Fibroblast of mammary gland (primary cell): ENCODE measurements around the gene NDUFA6.

ENCODE experiments used
- DNase-seq: peaks from one replicate; pipeline ENCODE4 v3.0.0-alpha.2; 2010; ENCODE audit warnings: low read depth
- H3K4me3 ChIP-seq: 2 replicates; pipeline ENCODE4 v1.5.1; 2011; ENCODE audit warnings: low read depth, mild to moderate bottlenecking, low read length, moderate library complexity; ENCODE audit not compliant: control insufficient read depth
- TF ChIP-seq, protein P1 (sequence below): conservative IDR thresholded peaks from 2 replicates; pipeline ENCODE4 v1.5.1; 2011; ENCODE audit warnings: low read depth, low read length, inconsistent platforms; ENCODE audit not compliant: control insufficient read depth, insufficient read depth

NDUFA6 gene

DNA sequence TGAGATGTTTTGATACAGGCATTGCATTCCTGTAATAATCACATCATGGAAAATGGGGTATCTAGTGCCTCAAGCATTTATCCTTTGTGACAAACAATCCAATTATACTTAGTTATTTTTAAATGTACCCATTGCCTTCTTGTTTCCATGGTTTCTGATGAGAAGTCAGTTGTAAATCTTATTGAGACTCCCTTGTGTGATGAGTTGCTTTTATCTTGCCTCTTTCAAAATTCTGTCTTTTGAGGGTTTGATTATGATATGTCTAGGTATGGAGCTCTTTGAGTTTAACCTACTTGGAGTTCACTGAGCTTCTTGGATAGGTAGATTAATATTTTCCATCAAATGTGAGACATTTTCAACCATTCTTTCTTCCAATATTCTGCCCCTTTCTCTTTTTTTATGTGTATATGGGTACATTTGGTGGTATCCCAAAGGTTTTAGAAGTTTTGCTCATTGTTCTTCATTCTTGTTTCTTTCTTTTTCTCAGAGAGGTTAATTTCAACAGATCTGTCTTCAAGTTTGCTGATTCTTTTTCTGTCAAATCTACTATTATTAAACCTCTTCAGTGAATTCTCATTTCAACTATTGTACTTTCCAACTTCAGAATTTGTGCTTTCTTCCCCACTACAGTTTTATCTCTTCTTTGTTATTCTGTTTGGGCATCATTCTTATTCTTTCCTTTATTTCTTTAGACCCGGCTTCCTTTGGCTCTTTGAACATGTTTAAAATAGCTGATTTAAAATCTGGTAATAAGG is 33.6 kb downstream of the NDUFA6 start:
- TF ChIP-seq, protein P1, sequence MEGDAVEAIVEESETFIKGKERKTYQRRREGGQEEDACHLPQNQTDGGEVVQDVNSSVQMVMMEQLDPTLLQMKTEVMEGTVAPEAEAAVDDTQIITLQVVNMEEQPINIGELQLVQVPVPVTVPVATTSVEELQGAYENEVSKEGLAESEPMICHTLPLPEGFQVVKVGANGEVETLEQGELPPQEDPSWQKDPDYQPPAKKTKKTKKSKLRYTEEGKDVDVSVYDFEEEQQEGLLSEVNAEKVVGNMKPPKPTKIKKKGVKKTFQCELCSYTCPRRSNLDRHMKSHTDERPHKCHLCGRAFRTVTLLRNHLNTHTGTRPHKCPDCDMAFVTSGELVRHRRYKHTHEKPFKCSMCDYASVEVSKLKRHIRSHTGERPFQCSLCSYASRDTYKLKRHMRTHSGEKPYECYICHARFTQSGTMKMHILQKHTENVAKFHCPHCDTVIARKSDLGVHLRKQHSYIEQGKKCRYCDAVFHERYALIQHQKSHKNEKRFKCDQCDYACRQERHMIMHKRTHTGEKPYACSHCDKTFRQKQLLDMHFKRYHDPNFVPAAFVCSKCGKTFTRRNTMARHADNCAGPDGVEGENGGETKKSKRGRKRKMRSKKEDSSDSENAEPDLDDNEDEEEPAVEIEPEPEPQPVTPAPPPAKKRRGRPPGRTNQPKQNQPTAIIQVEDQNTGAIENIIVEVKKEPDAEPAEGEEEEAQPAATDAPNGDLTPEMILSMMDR: no peak

DNA sequence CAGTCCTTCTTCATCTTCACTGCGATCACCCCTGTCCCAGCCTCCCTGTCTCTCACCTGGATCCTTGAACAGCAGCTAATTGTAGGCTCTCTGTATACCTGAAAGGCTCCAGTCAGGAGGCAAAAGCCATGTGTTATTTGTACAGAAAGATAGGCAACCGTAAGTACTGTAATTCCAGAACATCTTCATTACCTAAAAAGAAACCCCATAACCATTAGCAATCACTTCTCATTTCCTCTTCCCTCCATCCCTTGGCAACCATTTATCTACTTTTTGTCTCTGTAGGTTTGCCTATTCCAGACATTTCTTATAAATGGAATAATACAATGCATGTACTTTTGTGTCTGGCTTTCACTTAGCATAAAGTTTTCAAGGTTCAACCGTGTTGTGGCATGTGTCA is 37.8 kb downstream of the NDUFA6 start:
- DNase-seq: no peak
- TF ChIP-seq, protein P1: no peak
- no peak overlapping the region for H3K4me3 ChIP-seq

More for the DNA sequence above, 33.6 kb downstream of the NDUFA6 start:
- H3K4me3 ChIP-seq: no peak overlapping the region
- no peak for DNase-seq

DNA sequence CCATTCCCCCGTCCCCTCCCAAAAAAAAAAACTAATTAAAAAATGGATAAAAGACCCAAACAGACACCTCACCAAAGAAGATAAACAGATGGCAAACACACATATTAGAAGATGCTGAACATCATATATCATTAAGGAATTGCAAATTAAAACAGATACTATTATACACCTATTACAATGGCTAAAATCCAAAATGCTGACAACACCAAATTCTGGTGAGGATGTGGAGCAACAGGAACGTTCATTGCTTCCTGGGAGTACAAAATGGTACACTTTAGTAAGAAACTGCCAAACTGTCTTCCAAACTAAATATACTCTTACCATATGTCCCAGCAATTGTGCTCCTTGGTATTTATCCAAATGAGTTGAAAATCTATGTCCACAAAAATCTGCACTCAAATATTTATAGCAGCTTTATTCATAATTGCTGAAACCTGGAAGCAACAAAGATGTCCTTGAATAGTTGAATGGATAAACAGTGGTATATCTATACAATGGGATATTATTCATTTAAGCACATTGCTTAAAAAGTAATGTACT is 39.9 kb downstream of the NDUFA6 start:
- DNase-seq: no peak
- TF ChIP-seq, protein P1: no peak
- no peak overlapping the region for H3K4me3 ChIP-seq

DNA sequence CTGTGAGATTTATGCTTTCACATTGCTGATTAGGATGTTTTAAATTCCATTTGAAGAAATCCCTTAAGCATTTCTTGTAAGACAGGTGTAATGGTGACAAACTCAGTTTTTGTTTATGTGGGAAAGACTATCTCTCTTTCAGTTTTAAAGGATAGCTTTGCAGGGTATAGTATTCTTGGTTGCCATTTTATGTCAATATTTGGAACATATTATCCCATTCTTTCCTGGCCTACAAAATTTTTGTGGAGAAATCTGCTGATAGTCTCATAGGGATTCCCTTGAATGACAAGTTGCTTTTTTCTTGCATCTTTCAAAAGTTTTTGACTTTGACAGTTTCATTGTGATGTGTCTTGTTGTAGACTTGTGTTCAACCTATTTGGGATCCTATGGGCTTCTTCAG is 48.8 kb downstream of the NDUFA6 start:
- TF ChIP-seq, protein P1: no peak
- DNase-seq: no peak
- no peak overlapping the region for H3K4me3 ChIP-seq

DNA sequence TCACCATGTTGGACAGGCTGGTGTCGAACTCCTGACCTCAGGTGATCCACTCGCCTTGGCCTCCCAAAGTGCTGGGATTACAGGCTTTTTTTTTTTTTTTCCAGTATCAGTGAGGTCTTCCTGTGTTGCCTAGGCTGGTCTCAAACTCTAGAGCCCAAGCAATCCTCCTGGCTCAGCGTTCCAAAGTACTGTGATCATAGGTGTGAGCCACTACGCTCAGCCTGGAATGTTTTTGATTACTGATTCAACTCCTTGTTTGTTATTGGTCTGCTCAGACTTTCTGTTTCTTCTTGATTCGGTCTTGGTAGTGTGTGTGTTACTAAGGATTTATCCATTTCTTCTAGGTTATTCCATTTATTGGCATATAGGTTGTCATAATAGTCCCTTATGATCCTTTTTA is 51.3 kb downstream of the NDUFA6 start:
- peak; percentile 4 for DNase-seq
- H3K4me3 ChIP-seq: no peak overlapping the region
- TF ChIP-seq, protein P1: no peak
